Hippocampal formation (tissue), 2 donors: ENCODE measurements around the gene SLC19A1.

Experiments
- DNase-seq, 2 donors: peaks; one replicate each; lab custom pipeline; 2025; lab: John Stamatoyannopoulos, UW

SLC19A1 gene

GRCh38 chr21:45454060-45454925 is 87.9 kb downstream of the SLC19A1 start:
- DNase-seq: no peak

DNA sequence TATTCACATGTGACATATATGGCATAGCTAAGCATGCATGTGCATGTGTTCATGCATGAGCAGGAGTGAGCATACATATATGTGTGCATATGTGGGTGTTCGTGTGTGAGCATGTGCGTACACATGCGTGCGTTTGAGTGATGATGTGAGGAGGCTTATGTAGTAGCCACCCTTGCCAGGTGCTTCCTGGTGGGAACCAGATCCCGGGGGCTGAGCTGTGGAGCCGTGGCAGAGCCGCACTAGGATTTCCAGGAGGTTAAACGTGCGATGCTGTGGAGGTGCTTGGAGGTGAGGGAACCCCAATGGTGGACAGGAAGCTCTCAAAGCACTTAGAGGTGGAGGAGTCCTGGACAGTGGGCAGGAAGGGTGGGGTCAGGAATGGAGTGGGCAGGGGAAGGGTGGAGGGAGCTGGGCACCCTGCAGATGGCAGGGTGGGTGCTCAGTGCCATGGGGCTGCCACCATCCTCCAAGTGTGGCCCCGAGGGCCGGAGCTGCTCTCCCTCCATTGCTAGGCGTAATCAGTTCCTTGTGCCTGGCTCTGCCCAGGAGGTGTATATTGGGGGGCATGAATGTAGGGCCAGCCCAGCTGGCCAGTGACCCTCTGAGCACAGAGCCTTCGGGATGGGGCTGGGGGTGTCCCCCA is 88.8 kb downstream of the SLC19A1 start:
- DNase-seq: no peak

- DNase-seq: no peak
These were observed 89.4 kb downstream of the SLC19A1 start for GRCh38 chr21:45452696-45453307.

- no peak for DNase-seq
These were observed 90.5 kb downstream of the SLC19A1 start for GRCh38 chr21:45451771-45452182.

GRCh38 chr21:45451091-45451740 is 91.0 kb downstream of the SLC19A1 start:
- no peak for DNase-seq

- DNase-seq: no peak
These were observed 91.7 kb downstream of the SLC19A1 start for GRCh38 chr21:45450423-45451090.

DNA sequence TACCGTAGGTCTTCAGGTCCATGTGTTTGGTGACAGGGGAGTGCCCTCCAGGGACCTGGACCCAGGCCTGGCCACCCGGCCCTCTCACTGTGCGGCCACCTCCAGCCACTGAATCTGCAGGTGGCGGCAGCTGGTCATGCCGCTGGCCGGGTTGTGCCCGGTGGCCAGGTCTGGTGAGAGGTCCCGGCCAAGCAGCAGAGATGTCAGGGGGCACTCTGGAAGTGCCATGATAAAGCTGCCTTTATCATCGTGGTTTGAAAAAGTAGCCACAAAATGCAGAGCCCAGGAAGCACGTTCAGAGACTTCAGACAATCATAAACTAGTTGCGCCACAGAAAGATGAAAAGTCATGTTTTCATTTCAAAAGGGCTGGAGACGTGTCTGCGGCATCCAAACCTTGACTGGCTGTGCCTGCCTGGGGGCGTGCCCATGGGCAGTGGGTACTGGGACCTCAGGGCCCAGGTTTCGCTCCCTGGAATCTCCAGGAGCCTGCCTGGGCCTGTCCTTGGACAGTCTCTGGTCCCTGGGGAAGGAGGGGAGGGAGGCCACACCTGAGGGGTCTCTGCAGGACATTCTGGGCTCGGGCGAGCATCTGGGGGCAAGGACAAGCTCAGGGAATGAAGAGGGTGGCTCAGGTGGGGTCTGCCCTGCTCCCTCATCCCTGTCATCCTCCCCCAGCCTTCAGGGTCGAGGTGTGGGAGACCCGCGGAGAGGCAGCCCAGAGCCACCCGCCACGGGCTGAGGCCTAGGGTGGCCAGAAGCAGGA is 92.4 kb downstream of the SLC19A1 start:
- no peak for DNase-seq

DNA sequence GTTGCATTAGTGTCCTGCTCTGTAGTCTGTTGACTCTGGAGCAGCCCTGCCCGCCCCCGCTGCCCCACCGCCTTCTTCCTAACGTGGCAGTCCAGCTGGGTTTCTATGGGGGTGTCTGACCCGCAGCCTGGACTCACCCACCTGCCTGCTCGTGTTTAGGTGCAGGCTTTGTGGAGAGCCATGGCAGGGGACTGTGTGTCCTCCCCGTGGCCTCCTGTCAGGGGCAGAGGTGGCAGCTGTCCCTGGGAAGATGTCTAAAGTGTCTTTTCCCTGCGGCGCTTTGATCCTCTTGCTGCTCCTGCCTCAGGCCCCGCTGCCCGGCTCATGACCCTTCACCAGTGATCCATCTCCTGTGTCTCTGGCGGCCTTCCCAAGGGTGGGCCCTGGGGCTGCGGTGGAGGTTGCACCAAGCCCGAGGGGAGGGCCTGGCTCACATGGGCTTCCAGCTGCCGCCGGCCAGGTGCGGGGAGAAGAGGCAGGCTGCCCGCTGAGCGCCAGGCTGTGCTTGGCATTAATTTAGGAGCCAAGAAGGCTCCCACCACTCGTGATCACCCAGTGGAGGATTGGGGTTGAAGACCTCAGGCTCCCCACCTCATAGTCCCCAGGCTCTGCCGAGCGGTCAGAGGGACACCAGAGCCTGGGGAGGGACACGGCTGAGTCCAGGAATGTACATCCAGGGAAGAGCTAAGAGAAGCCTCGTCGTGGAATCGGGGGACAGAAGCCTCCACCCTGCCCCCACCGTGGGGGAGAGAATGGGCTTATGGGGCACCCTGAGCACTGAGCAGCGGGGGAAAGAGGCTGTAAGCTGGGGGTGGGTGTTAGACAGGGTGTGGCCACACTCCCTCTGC is 93.2 kb downstream of the SLC19A1 start:
- DNase-seq: no peak

DNA sequence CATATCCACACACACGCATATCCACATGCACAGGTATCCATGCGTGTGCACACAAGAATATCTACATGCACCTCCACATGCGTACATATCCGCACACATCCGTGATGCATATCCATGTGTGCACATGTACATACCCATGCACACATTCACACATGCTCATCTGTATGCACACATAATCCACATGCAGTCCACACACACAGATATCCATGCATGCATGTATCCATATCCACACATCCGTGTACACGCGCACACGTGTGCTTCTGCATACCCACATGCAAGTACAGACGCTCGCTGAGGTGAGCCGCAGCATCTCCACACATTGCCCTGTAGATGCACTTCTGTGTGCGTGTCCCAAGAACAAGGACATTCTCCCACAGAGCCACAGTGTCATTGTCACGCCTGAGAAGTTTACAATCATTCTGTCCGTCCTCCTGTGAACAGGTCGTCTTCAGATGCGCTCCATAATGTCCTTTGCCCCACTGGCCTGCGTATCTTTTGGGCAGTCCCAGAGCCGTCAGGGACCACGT is 93.9 kb downstream of the SLC19A1 start:
- DNase-seq: no peak
